Colonic mucosa (tissue), 4 donors: Measurements from ENCODE around the gene NAT10. TPM values are rescaled to one million over a fixed set of nuclear protein-coding genes. Genes with fewer than 3 reads are reported as not detected.

Source experiments
- DNase-seq: peaks from one replicate; pipeline ENCODE4 v3.0.0-alpha.2; 2020
- H3K27ac ChIP-seq: fragments of 200-600 bp; one replicate; pipeline ENCODE4 v1.8.0; 2021
- H3K27me3 ChIP-seq: fragments of 200-600 bp; one replicate; pipeline ENCODE4 v1.8.0; 2021
- H3K36me3 ChIP-seq: fragments of 200-600 bp; one replicate; pipeline ENCODE4 v1.8.0; 2021
- H3K4me1 ChIP-seq: fragments of 200-600 bp; one replicate; pipeline ENCODE4 v1.8.0; 2021; ENCODE audit warnings: mild to moderate bottlenecking
- H3K4me3 ChIP-seq: fragments of 200-600 bp; one replicate; pipeline ENCODE4 v1.8.0; 2021
- H3K9ac ChIP-seq, 2 donors: one replicate each; pipeline ENCODE4 v1.7.0; 2013; ENCODE audit warnings: control low read depth in 2 of 2, low read depth in 2 of 2, low read length in 2 of 2
- H3K9me3 ChIP-seq: fragments of 200-600 bp; one replicate; pipeline ENCODE4 v1.8.0; 2021
- intact Hi-C: fragments of 100-400 bp; cut with DNase I; formaldehyde crosslinking; loops from one replicate; pipeline ENCODE4 v1.14.1; 2022
- total RNA-seq, 2 donors: library from RNA; stranded (reverse); fragmentation: NEBNext Ultra II Directional in 1 of 2; extraction: Animal tissue kit (Norgen Biotek cat#: 25700) in 1 of 2; gene quantifications; one replicate each; pipeline ENCODE4 v1.2.1, GENCODE V29; 2021
- TF ChIP-seq, protein P1 (sequence below): fragments of 200-600 bp; IDR thresholded peaks from one replicate; pipeline ENCODE4 v1.8.0; 2022; ENCODE audit warnings: antibody characterized with exemption, mild to moderate bottlenecking
- donor health status: healthy.
- donor health status: DM: no; HTN: no; CAD: no.
- donor health status: DM: no; HTN: no; CAD: no.

The NAT10 gene
- total RNA-seq, 2 donors from 2014 or later: 24.1 to 48.0 TPM

DNA sequence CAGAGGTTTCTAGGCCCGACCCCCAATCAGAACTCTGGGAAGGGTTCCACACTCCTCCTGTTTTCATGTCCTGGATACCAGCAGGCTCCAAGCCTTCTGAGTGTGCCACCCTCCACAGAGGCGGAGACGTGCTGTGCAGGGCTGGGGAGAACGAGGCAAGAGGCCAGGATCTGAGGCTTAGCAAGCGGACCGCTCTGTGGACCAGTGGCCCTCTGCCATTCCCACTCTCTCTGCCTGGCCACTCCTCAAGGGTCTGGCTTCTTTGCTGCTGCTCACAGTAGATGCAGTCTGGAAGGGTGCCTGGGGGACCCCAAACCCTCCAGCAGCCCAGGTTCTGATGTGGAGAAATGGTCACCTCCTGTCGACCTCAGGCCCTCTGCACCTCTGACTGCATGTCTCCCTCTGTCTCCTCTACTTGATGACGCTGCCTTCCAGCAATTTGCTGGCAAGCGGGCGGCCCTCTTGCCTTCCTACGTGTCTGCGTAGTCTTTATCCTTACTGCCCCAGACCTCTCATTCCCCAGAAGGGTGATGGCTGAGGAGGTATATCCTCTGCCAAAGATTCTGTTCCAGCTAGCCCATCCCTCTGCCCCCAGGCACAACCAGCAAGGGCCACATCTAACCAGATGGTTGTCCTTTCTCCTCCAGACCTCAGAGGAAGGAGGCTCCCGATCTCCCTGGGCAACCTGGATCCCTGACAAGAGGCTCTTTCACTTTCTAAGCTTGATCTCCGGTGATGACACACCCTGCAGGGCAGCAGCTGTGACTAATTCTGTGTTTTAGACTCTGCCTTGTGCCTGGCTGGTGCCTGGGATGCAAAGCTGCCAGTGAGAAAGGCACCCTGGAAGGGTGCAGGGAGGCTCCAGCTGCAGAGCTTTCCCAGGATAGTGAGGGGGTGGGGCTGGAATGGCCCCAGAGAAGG is 87.3 kb downstream of the NAT10 start:
- peak; percentile 36 for DNase-seq
- no peaks in the 10 kb centered on the region for H3K36me3 ChIP-seq
- no peak overlapping the region for H3K4me3 ChIP-seq
- no peaks in the 10 kb centered on the region for H3K4me1 ChIP-seq
- TF ChIP-seq, protein P1, sequence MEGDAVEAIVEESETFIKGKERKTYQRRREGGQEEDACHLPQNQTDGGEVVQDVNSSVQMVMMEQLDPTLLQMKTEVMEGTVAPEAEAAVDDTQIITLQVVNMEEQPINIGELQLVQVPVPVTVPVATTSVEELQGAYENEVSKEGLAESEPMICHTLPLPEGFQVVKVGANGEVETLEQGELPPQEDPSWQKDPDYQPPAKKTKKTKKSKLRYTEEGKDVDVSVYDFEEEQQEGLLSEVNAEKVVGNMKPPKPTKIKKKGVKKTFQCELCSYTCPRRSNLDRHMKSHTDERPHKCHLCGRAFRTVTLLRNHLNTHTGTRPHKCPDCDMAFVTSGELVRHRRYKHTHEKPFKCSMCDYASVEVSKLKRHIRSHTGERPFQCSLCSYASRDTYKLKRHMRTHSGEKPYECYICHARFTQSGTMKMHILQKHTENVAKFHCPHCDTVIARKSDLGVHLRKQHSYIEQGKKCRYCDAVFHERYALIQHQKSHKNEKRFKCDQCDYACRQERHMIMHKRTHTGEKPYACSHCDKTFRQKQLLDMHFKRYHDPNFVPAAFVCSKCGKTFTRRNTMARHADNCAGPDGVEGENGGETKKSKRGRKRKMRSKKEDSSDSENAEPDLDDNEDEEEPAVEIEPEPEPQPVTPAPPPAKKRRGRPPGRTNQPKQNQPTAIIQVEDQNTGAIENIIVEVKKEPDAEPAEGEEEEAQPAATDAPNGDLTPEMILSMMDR: no peak
- H3K27me3 ChIP-seq: no peaks in the 10 kb centered on the region
- H3K27ac ChIP-seq: peak overlapping the region; percentile 15
- no peak overlapping the region for H3K9ac ChIP-seq
- no peaks in the 10 kb centered on the region for H3K9me3 ChIP-seq
- intact Hi-C loops: no loop called here

- Histone ChIP-seq H3K27ac (no peak overlapping the region), H3K4me1 (no peaks in the 10 kb centered on the region), H3K36me3 (no peaks in the 10 kb centered on the region), H3K9me3 (no peaks in the 10 kb centered on the region), H3K9ac (no peak overlapping the region), H3K4me3 (no peak overlapping the region), H3K27me3 (no peaks in the 10 kb centered on the region)
- no peak for DNase-seq
- TF ChIP-seq, protein P1: no peak
- intact Hi-C loops: no loop called here
These were observed 89.3 kb downstream of the NAT10 start for GRCh38 chr11:34194576-34195335.

Other genes starting within 250 kb of the NAT10 start
- 10 to 100 TPM in 1 of 2 donors, 1 to 10 TPM in 1; 7.2 to 11.3 TPM for gene LMO2, start 213.6 kb upstream of the NAT10 start, total RNA-seq
- 100 to 1,000 TPM; 182 to 274 TPM for gene CAPRIN1, start 53.9 kb upstream of the NAT10 start, total RNA-seq